Measurements from ENCODE around the gene SOWAHC.
"Not testable (repeated sequence)": the region's sequence is repeated elsewhere in the genome, so short reads cannot be mapped to it uniquely, and the experiment has no call there.

The SOWAHC gene

DNA sequence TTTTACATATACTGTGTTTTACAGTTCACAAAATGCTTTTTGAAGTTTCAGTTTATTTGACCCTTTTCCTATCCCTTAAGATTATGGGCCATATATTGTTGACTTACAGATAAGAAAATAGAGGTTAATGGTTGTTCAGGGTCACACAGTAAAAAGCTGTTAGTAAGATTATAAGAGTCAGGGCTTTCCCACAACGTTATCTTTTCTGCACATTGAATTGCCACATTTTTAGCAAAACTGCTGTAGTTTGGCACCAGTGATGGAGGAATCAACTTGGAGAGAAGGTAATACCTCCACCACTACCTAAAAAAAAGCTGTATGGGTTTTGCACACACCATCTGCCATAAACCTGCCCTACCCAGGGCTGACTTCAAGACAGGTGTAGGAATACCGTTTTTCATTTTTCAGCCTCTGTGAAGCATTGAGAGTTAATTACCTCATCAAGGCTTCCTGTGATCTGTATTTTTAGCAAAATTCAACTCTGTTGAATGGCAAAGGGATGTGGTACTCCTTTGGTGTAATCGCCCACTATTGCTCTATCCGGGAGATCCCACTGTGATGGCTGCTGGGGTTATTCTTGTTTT is 5.0 kb downstream of the SOWAHC start:
- H3K4me3 ChIP-seq (ENCODE audit: low read length), result no peak overlapping the region
- DNase-seq (ENCODE audit: low read depth), result no peak
- TF ChIP-seq, protein P1, sequence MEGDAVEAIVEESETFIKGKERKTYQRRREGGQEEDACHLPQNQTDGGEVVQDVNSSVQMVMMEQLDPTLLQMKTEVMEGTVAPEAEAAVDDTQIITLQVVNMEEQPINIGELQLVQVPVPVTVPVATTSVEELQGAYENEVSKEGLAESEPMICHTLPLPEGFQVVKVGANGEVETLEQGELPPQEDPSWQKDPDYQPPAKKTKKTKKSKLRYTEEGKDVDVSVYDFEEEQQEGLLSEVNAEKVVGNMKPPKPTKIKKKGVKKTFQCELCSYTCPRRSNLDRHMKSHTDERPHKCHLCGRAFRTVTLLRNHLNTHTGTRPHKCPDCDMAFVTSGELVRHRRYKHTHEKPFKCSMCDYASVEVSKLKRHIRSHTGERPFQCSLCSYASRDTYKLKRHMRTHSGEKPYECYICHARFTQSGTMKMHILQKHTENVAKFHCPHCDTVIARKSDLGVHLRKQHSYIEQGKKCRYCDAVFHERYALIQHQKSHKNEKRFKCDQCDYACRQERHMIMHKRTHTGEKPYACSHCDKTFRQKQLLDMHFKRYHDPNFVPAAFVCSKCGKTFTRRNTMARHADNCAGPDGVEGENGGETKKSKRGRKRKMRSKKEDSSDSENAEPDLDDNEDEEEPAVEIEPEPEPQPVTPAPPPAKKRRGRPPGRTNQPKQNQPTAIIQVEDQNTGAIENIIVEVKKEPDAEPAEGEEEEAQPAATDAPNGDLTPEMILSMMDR (IDR thresholded peaks at IDR 0.05; ENCODE audit: insufficient read depth, low read depth, low read length, missing control alignments), result no peak

DNA sequence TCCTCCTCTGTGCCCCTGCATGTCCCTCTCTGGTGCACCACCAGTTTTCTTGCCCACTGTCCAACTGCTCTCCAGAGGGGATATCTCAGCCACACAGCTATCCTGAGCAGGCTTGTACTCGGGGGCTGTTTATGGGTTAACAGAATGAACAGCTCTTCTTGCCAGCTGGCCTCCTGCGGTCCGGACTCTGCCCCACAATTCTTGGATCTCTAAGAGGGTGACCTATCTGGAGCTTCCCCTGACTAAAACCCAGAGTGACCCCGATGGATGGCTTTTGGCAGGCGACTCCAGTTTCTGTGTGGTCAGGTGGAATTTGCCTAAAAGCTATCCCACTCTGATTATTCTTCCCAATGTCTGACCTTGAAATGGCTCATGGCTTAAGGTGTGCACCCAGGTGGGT is 9.1 kb downstream of the SOWAHC start:
- no peak for DNase-seq (ENCODE audit: low read depth)
- TF ChIP-seq, protein P1 (IDR thresholded peaks at IDR 0.05; ENCODE audit: insufficient read depth, low read depth, low read length, missing control alignments), result no peak
- H3K4me3 ChIP-seq (ENCODE audit: low read length), result no peak overlapping the region

DNA sequence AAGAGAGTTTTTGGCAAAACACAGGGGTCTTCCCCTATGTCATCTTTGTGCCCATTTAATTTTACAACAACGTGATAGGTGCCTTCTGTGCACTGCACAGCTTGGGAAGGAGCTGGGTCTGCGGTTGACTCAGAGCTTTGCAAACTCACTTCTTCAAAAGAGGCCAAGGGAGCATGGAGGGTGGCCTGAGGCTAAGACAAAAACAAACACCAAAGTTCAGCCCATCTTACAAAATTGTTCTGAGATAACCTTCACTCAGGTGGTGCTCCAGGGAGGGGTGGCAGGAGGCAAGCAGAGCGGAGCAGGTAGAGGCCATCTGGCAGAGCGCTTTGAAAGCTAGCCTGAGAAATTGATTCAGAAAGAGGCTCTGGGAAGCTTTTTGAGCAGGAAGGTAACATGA is 9.8 kb downstream of the SOWAHC start:
- DNase-seq (ENCODE audit: low read depth), result no peak
- TF ChIP-seq, protein P1 (IDR thresholded peaks at IDR 0.05; ENCODE audit: insufficient read depth, low read depth, low read length, missing control alignments), result no peak
- H3K4me3 ChIP-seq (ENCODE audit: low read length), result no peak overlapping the region

DNA sequence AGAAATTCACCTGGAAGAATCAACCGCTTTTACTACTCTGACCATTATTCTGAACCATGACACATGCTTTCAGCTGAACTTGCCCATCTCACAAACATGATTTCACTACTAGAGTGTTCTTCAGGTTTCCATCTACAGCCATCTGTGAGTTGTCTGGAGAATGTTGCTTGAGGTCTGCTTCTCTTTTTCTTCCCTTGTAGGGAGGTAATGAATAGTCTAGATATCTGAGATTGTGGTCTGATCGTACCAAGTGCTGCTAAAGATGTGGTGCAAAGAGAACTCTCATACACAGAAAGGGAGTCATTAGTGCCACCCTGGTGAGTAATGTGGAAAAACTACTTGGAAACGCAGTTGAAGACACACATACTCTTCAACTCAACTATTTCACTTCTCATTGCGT is 10.2 kb downstream of the SOWAHC start:
- no peak for DNase-seq (ENCODE audit: low read depth)
- H3K4me3 ChIP-seq (ENCODE audit: low read length), result no peak overlapping the region
- TF ChIP-seq, protein P1 (IDR thresholded peaks at IDR 0.05; ENCODE audit: insufficient read depth, low read depth, low read length, missing control alignments), result no peak

DNA sequence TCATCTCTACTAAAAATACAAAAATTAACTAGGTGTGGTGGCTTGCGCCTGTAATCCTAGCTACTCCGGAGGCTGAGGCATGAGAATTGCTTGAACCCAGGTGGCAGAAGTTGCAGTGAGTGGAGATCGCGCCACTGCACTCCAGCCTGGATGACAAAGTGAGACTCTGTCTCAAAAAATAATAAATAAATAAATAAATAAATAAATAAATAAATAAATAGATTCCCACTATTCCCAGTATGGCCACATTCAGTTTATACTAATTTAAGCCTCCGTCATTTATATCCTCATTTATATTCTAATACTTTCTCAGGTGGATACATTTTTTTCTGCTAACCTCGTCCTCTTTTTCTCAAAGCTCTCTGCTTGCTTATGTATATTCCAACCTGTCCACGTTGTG is 14.2 kb downstream of the SOWAHC start:
- not testable (repeated sequence) for H3K4me3 ChIP-seq (ENCODE audit: low read length); DNase-seq (ENCODE audit: low read depth)

DNA sequence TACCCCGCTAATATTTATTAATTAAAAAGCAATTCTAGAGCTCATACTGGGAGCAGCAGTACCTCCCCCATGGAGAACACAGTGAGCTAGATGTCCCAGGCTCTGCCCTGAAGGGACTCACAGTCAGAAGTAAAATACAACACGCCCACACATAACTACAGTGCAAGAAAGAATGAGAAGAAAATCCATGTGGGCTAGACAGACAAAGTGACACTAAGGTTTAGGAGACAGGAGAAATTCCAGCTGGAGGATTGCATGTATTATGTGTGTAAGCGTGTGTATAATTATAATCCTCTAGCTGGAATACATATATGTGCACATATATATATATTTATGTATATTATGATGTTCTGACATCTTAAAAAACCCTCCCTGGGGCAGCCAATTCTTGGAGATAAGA is 15.7 kb downstream of the SOWAHC start:
- no peak for DNase-seq (ENCODE audit: low read depth)
- TF ChIP-seq, protein P1 (IDR thresholded peaks at IDR 0.05; ENCODE audit: insufficient read depth, low read depth, low read length, missing control alignments), result no peak
- no peak overlapping the region for H3K4me3 ChIP-seq (ENCODE audit: low read length)

DNA sequence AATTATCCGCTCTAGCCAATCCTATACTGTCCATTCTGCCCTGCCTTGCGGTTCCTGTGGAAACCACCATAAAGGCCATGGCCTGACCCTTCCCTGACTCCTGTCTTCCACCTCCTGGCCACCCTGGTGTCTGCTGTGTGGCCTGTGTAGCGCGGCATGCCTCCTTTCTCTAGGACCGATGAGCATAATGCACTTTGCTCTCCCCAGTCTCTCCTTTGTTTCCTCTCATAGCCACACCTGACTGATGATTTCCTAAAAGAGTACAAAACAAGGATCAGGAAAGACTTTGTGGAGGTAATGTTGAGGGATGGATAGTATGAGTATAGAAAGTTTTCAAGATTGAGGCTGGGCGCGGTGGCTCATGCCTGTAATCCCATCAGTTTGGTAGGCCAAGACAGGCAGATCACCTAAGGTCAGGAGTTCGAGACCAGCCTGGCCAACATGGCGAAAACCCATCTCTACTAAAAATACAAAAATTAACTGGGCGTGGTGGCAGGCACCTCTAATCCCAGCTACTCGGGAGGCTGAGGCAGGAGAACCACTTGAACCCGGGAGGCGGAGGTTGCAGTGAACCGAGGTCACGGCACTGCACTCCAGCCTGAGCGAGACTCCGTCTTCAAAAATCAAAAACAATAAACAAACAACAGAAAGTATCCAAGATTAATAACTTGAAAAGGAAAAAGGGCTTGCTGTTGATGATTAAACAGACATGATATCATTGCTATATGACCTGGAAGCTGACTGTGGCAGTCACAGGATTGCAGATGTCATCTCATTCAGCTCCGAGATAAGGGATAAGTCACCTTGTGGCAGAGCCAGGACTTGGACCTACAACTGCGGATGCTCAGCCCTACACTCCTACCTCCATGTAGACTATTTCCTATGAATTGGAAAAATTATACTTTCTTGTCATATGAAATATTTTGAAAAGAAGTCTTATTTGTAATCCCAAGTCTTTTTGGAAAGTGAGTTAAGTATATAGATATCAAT is 16.6 kb downstream of the SOWAHC start:
- H3K4me3 ChIP-seq (ENCODE audit: low read length), result no peak overlapping the region
- no peak for DNase-seq (ENCODE audit: low read depth)
- TF ChIP-seq, protein P1 (IDR thresholded peaks at IDR 0.05; ENCODE audit: insufficient read depth, low read depth, low read length, missing control alignments), result no peak

Measured in epithelial cell of esophagus (primary cell).